Urinary bladder (tissue), 4 donors: ENCODE results near the gene KIAA1755. TPM values are rescaled to one million over a fixed set of nuclear protein-coding genes. Genes with fewer than 3 reads are reported as not detected.

Experiments used
- DNase-seq: peaks from one replicate; pipeline ENCODE4 v3.0.0-alpha.2; 2015; ENCODE audit errors: extremely low spot score
- H3K27ac ChIP-seq: one replicate; pipeline ENCODE4 v1.5.1; 2013; ENCODE audit warnings: low read depth, mild to moderate bottlenecking, moderate library complexity
- H3K36me3 ChIP-seq: one replicate; pipeline ENCODE4 v1.6.1; 2013; ENCODE audit warnings: mild to moderate bottlenecking, moderate library complexity; ENCODE audit not compliant: insufficient read depth
- H3K4me1 ChIP-seq: one replicate; pipeline ENCODE4 v1.6.1; 2013; ENCODE audit warnings: mild to moderate bottlenecking, moderate library complexity; ENCODE audit not compliant: insufficient read depth
- H3K4me3 ChIP-seq: one replicate; pipeline ENCODE4 v1.5.1; 2013; ENCODE audit warnings: low read depth, low read length
- WGBS: extraction: QIAGEN DNeasy Blood & Tissue Kit; methylation state at CpG from one replicate; pipeline ENCODE4 v1.1.7; 2013; 5-methylcytosine and 5-hydroxymethylcytosine counted together
- polyA plus RNA-seq: library from polyadenylated mRNA; stranded (reverse); fragments of 200-250 nt; gene quantifications from one replicate; pipeline ENCODE4 v1.2.3, GENCODE V29; 2013
- total RNA-seq: library from RNA; depleted of rRNA; stranded (reverse); fragments of >200 nt; gene quantifications from one replicate; pipeline ENCODE4 v1.2.3, GENCODE V29; 2014
- donor health status: healthy with polysubstance abuse.
- donor health status: healthy.

The KIAA1755 gene
- total and polyA plus RNA-seq, 2 donors: 6.1 to 6.8 TPM

DNA sequence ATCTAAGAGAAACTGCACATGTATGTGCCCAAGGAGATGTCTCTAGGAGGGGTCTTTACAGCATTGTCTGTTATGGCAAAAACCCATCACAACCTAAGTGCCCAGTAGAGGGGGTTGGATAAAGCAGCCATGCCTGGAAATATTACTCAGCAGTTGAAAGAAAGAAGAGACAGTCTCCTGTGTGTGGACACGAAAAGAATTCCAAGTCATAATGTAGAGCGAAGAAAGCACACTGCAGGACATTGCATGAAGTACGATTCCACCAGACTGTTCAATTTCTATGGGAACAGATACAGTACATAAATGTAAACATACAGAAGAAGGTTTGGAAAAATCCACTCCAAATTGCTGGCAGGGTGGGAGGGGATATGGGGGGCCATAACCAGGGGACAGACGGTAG is 88.1 kb downstream of the KIAA1755 start:
- no peaks in the 10 kb centered on the region for H3K36me3 ChIP-seq
- no peak overlapping the region for H3K4me3 ChIP-seq
- H3K27ac ChIP-seq: no peak overlapping the region
- WGBS: 53% methylated on average over 4 of the region's 4 CpGs
- no peaks in the 10 kb centered on the region for H3K4me1 ChIP-seq
- no peak for DNase-seq

DNA sequence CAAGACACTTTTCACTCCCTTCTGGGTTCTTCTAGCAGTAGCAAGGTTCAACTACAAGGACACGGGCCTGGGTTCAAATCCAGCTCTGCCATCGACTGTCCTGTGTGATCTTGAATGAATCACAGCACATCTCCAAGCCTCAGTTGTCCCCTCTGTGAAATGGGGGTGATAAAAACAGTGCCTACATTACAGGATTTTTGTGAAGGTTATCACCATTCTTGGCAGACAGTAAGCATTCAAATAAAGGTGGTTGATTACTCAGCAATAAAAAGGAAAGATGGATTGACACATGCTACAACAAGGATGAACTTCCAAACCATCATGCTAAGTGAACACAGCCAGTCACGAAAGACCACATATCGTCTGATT is 88.9 kb downstream of the KIAA1755 start:
- no peaks in the 10 kb centered on the region for H3K4me1 ChIP-seq

DNA sequence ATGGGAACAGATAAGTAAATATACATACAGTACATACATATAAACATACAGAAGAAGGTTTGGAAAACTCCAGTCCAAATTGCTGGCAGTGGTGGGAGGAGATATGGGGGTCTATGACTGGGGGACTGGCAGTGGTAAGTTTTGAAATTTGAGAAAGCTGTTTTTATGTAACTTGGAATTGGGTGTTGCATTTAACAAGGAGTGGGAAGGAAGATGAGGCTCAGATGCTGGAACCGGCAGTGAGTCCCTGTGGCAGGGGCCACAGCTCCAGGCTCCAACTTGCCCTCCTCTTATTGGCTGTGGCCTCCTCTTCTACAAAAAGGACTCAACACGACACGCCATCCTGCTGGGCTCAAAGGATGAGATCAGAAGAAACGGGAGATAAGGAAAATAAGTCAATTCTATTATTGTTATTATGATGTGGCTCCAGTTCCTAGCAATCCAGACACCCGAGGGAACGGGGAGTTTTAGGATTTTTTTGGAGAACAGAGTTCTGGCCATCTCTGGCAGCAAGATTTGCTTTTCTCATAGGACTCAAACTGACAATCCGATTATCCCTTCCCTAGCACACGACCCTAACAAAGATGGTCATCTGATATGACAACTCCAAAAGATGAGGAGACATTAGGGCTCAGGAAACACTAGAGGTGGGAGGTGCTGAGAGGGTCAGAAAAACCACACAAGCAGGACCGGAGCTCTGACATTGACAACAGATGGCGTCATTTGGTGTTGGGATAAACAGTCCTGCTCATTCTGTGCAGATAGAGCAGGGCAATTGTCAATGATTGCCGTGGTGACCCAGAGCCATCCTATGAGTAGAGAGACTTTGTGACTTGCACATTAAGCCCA is 89.5 kb downstream of the KIAA1755 start:
- H3K36me3 ChIP-seq: no peaks in the 10 kb centered on the region
- H3K27ac ChIP-seq: no peak overlapping the region
- WGBS: 36% methylated on average over 11 of the region's 11 CpGs
- DNase-seq: peak; percentile 52
- no peaks in the 10 kb centered on the region for H3K4me1 ChIP-seq
- no peak overlapping the region for H3K4me3 ChIP-seq

More for the DNA sequence above, 88.9 kb downstream of the KIAA1755 start:
- Histone ChIP-seq H3K27ac (peak overlapping the region; percentile 0), H3K4me3 (no peak overlapping the region), H3K36me3 (no peaks in the 10 kb centered on the region)
- no peak for DNase-seq
- WGBS: 81% methylated on average over 4 of the region's 4 CpGs

DNA sequence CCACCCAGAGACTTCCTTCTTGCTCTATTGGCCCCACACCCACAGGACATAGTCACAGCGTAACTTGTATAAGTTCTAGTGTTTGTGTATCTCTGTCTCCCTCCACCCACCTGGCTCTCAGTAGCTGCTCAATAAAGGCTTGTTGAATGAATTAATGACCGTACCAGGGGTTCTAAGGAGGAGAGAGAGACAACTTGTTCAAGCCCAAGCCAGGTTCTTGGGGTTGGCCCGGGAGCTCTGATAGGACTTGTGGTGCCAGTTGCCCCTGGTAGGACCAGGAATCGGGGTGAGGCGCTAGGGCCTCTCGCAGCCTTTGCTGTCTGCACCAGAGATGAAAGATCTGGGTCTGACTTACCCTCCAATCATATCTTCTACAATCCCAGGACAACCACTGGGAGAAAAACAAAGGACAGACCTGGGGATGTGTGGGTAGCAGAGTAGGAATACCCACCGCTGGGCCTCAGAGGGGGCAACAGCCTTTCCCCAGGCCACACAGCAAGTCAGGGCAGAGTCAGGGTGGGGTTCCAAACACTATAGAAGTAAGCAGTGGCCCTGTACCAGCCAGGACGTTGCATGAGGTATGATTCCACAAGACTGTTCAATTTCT is 90.2 kb downstream of the KIAA1755 start:
- no peaks in the 10 kb centered on the region for H3K4me1 ChIP-seq
- DNase-seq: no peak
- no peak overlapping the region for H3K4me3 ChIP-seq
- WGBS: 75% methylated on average over 8 of the region's 8 CpGs
- peak overlapping the region; percentile 66 for H3K27ac ChIP-seq
- H3K36me3 ChIP-seq: no peaks in the 10 kb centered on the region

DNA sequence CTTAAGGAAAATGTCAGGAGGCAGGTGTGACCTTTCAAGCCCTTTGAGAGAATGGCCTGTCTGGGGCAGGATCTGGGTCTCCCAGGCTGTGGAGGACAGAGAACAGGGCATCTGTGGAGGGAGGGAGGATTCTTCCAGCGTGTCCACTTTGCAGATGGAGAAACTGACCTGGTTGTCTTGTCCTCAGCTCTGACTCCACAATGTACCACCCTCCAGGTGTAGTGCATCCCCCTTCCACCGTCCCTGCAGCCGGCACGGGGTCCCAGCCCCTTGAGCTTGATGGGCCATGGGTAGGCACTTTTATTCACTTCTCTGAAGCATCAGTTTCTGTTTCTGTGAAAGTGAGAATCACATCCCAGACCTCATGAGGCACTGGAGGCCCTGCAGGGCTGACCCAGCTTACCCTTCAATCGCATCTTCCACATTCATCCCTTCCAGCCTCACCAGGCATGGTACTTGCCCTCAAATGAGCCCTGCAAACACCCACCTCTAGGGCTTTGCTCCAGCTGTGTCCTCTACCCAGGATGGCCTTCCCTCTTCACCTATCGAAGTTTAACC is 90.8 kb downstream of the KIAA1755 start:
- 95% methylated on average over 6 of the region's 6 CpGs for WGBS
- H3K27ac ChIP-seq: no peak overlapping the region
- no peak overlapping the region for H3K4me3 ChIP-seq
- no peaks in the 10 kb centered on the region for H3K4me1 ChIP-seq
- no peak for DNase-seq
- no peaks in the 10 kb centered on the region for H3K36me3 ChIP-seq

DNA sequence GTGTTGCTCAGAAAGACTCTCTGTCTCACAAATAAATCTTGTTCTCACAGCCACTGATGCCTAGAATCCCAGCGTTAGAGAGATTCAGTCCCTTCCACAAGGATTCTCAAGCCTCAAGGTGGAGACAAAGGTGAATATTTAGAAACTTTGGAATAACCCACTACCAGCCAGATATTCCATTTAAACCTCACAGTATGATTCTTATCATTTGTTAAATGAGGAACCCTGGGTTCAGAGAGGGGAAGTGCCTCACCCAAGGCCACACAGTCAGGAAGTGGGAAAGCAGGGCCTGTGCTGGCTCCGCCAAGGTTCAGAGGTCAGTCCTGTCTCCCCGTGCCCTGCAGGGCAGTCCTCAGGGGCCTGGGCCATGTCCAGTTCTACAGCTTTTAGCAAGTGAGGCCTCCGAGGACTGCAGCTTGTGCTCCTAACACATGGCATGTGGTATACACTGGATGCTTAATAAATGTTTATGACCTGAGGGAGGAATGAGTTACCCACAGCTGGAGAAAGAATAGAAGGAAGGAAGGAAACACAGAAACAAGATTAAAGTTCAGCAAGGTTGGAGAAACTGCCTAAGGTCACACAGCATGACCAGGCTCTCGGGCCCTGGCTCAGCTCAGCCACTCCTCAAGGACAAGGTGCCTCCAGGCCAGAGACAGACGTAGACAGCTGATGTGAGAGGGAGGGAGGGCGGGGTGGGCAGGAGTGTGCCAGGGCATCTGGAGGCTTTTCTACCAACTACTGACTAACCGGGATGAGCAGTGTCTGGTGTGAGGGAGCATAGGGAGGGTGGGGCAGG is 91.5 kb downstream of the KIAA1755 start:
- no peak for DNase-seq
- Histone ChIP-seq H3K36me3 (no peaks in the 10 kb centered on the region), H3K4me1 (no peaks in the 10 kb centered on the region), H3K27ac (no peak overlapping the region), H3K4me3 (no peak overlapping the region)
- WGBS: 81% methylated on average over 8 of the region's 8 CpGs

DNA sequence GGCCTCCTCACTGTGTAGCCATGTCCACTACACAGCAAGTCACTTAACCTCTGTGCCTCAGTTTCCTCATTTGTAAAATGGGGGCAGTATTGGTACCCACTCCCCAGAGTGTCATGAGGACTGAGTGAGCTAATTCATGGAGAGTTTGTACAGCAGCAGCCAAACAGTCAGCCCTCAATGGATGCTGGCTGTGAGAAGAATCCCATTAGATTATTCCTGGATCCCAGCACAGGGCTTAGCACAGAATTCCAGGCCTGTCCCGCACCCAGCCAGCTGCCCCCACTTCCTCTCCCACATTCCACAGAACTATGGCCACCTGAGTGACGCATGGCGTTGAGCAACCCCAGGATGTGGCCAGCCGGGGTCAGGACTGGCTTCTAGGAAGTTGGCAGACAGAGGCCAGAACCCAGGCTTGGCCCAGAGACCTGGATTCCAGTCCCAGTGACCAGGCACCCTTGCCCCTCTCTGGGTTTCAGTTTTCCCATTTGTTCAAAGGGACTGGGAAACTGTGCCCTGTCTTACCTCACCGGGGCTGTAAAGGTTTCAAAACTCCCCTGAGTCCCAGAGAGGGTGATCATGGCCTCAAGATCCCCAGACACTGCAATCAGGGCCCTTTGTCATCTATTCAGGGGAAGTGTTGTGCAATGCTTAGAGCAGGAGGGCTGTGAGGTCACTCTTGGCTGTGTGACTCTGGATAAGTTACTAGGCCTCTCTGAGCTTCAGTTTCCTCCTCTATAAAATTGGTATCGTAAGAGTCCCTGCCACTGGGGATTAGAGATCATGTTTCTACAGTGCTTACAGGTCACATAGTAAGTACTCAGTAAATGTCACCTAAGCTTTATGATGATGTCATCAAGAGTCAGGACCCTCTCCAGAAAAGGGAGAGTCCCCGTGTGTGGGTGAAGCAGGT is 92.4 kb downstream of the KIAA1755 start:
- Histone ChIP-seq H3K4me3 (no peak overlapping the region), H3K4me1 (no peaks in the 10 kb centered on the region), H3K36me3 (no peaks in the 10 kb centered on the region), H3K27ac (peak overlapping the region; percentile 1)
- 62% methylated on average over 7 of the region's 7 CpGs for WGBS
- DNase-seq: no peak

DNA sequence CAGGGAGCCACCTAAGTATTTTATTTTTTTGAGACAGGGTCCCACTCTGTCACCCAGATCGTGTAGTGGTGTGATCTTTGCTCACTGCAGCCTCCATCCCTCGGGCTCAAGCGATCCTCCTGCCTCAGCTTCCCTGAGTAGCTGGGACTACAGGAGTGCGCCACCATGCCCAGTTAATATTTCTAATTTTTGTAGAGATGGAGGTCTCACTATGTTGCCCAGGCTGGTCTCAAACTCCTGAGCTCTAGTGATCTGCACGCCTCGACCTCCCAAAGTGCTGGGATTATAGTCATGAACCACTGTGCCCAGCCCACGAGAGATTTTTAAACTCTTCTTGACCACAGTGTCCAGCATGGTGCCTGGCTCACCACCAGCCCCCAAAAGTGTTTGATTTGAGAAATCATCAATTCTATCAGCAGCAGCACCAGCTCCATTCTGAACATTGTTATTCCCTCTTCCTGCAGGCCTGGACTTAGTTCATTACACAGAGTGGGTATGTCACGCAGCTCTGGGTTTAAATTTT is 93.1 kb downstream of the KIAA1755 start:
- WGBS: 95% methylated on average over 8 of the region's 8 CpGs
- H3K27ac ChIP-seq: no peak overlapping the region
- no peaks in the 10 kb centered on the region for H3K36me3 ChIP-seq
- no peak overlapping the region for H3K4me3 ChIP-seq
- H3K4me1 ChIP-seq: no peaks in the 10 kb centered on the region
- DNase-seq: no peak

DNA sequence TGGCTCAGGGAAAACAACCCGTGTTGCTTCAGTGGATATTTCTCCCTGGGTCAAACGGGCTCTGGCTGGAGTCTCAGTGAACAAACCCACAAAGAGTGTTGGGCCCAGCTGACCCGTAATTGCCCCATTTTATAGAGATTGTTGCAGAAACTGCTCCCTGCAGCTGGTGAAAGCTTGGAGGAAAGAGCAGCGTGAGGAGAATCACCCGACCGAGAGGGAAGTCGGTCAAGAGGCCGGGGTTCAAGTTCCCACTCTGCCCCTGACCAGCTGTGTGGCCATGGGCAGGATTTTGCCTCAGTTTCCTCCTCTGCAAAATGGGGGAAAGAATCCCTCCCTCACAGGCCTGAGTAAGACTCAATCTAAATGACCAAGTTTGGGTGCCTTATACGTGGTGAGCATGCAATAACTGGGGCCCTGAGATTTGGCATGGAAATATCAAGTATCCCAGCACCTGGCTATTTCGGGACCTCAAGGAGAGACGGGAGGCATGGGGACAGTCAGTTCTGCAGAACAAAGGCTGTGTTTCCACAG is 93.8 kb downstream of the KIAA1755 start:
- no peaks in the 10 kb centered on the region for H3K4me1 ChIP-seq
- H3K4me3 ChIP-seq: no peak overlapping the region
- no peaks in the 10 kb centered on the region for H3K36me3 ChIP-seq
- no peak overlapping the region for H3K27ac ChIP-seq
- 75% methylated on average over 11 of the region's 11 CpGs for WGBS
- DNase-seq: no peak

DNA sequence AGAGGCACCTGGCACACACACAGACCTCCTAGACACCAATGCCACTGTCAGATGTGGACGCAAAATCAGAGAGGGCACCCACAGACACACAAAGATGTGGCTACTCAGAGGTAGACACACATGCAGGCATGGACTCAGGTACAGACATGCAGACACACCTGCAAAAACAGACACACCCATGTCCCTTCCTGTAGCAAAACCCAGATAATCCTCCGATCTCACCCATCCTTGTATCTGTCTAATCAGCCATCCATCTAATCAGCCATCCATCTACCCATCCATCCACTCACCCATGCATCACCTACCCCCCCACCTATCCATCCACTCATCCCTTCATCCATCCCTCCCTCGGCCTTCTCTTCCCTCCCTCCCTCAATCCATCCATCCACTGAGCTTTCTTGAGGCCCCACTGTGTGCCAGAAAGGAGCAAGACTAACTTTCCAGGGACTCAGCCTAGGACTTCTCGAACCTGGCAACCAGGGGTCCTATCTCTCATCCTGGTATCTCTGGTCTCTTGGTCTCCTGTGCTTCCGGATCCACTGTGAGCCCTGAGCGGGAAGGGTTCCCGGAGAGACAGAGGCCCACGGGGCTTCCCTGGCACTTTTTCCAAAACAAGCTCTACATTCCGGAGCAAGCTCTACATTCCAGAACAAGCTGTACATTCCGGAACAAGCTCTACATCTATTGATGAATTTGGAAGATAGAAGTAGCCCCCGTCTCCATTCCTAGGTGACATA is 94.4 kb downstream of the KIAA1755 start:
- Histone ChIP-seq H3K36me3 (no peaks in the 10 kb centered on the region), H3K4me3 (no peak overlapping the region), H3K4me1 (no peaks in the 10 kb centered on the region), H3K27ac (no peak overlapping the region)
- 70% methylated on average over 11 of the region's 11 CpGs for WGBS
- no peak for DNase-seq

DNA sequence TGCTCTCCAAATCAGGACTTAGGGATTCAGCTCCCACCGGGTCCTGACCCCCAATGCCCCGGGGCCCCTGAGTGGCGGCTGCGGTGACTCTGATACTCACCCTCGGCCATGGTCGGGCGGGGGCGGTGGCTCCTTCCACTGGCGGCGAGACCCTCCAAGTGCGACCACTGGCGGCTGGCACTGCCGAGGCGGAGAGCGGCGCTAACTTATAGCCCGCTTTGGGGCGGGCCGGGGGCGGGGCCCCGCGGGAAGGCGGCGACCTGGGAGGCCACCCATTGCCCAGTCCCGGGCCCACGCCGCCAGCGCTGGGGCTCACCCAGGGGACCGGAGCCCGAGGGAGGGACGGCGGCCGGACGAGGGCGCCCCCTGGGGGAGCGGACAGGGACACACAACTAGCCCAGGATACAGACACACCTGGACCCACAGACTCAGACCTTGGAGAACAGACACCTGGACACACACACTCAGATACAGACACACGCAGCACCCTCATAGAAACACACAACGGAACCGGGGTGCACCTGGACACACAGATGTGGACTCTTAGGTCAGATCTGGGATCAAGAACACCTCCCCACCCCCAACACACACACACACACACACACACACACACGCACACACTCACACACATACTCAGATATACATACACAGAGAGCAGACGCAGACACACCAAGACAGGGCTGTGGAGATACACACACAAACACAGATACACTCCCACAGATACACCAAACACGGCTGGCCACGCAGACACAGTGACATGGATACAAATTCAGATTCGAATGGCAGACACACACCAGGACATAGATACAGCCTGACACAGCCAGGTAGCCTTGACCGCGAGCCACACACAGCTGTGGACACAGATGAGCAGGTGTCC is 95.2 kb downstream of the KIAA1755 start, which contains the start of gene TGM2:
Gene TGM2, minus strand, starts transcription at position 182 of the 877 bp plus-strand sequence. Its CDS starts 72 bp downstream, at position 110.
- Histone ChIP-seq H3K4me3 (peak within 1 kb of the TSS; percentile 45), H3K36me3 (no peaks in the 10 kb centered on the region), H3K4me1 (no peaks in the 10 kb centered on the region), H3K27ac (no peak within 1 kb of the TSS)
- 13% methylated on average over 46 of the region's 46 CpGs for WGBS
- no peak for DNase-seq
